NT2/D1 (cell line): Measurements from ENCODE around the gene TMEFF1.
"Not testable (repeated sequence)": the region's sequence is repeated elsewhere in the genome, so short reads cannot be mapped to it uniquely, and the experiment has no call there.

Source experiments
- YY1 ChIP-seq: IDR thresholded peaks from 2 replicates; pipeline ENCODE4 v1.6.1; 2011; ENCODE audit not compliant: insufficient read length, insufficient read depth
- ZNF274 ChIP-seq: IDR thresholded peaks from 2 replicates; pipeline ENCODE4 v1.6.1; 2011; ENCODE audit warnings: mild to moderate bottlenecking, low read depth, low read length

DNA sequence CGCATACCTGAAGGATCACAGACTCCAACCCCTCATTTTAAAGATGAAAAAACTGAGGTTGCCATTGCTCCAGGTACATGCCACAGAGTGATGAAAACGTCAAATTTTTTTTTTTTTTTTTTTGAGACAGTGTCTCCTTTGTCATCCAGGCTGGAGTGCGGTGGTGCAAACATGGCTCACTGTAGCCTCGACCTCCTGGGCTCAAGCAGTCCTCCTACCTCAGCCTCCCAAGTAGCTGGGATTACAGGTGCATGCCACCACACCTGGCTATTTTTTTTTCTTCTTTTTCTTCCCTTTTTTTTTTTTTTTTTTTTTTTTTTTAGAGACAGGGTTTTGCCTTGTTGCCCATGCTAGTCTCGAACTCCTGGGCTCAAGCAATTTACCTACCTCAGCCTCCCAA, 32.5 kb upstream of the TMEFF1 start:
- TF ChIP-seq ZNF274, YY1: not testable (repeated sequence)
